HFFc6 (cell line): ENCODE measurements around the gene PCP4L1. TPM values are rescaled to one million over a fixed set of nuclear protein-coding genes. Genes with fewer than 3 reads are reported as not detected.

Experiments
- DNase-seq: peaks from one replicate; pipeline ENCODE4 v3.0.0-alpha.2; 2018
- H3K27ac Mint-ChIP-seq: 2 replicates; pipeline ENCODE4 v1.8.0; 2020; ENCODE audit warnings: mild to moderate bottlenecking, mixed read lengths
- H3K27me3 Mint-ChIP-seq: 2 replicates; pipeline ENCODE4 v1.8.0; 2021; ENCODE audit warnings: mild to moderate bottlenecking, moderate library complexity, mixed read lengths; ENCODE audit not compliant: insufficient read depth
- H3K36me3 Mint-ChIP-seq: 2 replicates; pipeline ENCODE4 v1.8.0; 2021; ENCODE audit warnings: low read depth, mixed read lengths
- H3K4me1 Mint-ChIP-seq: 2 replicates; pipeline ENCODE4 v1.8.0; 2020; ENCODE audit warnings: low read depth, mixed read lengths
- H3K4me3 Mint-ChIP-seq: 2 replicates; pipeline ENCODE4 v1.8.0; 2020; ENCODE audit warnings: mild to moderate bottlenecking, moderate library complexity, mixed read lengths
- H3K9me3 Mint-ChIP-seq: 2 replicates; pipeline ENCODE4 v1.8.0; 2020; ENCODE audit warnings: mild to moderate bottlenecking, mixed read lengths
- CTCF ChIP-seq: fragments of 200-600 bp; sonication (generic); IDR thresholded peaks from 2 replicates; pipeline ENCODE4 v1.5.0; 2021; ENCODE audit warnings: antibody characterized with exemption, mild to moderate bottlenecking
- long read RNA-seq: library from polyadenylated mRNA; unstranded; transcript quantifications from one replicate; pipeline ENCODE4 v2.0.0, GENCODE V29; 2019
- total RNA-seq, 6 experiments: library from RNA; stranded (reverse); fragmentation: NEBNext Ultra II Directional; extraction: Animal tissue kit (Norgen Biotek cat#: 25700); gene quantifications; 2 replicates in 1 of 6; 3 replicates in 5 of 6; pipeline ENCODE4 v1.2.3, GENCODE V29; 2021

The PCP4L1 gene
- not detected for total RNA-seq
- long read RNA-seq, result 0 reads

GRCh38 chr1:161258439-161259344, at the start of gene PCP4L1:
Gene PCP4L1, plus strand, starts transcription at chr1:161258745. Its CDS starts 230 bp downstream, at chr1:161258975.
- peaks cover 18% of the 10 kb centered on the region for H3K36me3 Mint-ChIP-seq
- H3K9me3 Mint-ChIP-seq, result peaks cover 21% of the 10 kb centered on the region
- H3K4me3 Mint-ChIP-seq, result no peak within 1 kb of the TSS
- no peaks in the 10 kb centered on the region for H3K4me1 Mint-ChIP-seq
- H3K27me3 Mint-ChIP-seq, result peaks cover 46% of the 10 kb centered on the region
- TF ChIP-seq CTCF, result no peak
- H3K27ac Mint-ChIP-seq, result no peak within 1 kb of the TSS
- peak; percentile 3 for DNase-seq

GRCh38 chr1:161209790-161210409, 48.6 kb upstream of the PCP4L1 start:
- Mint-ChIP-seq H3K27ac (peak overlapping the region; percentile 46; the same call in 1 of the 2 replicates), H3K4me1 (peaks cover 32% of the 10 kb centered on the region), H3K4me3 (no peak overlapping the region), H3K27me3 (no peaks in the 10 kb centered on the region), H3K9me3 (no peaks in the 10 kb centered on the region), H3K36me3 (peaks cover 31% of the 10 kb centered on the region)
- peak; percentile 94 for TF ChIP-seq CTCF
- peak; percentile 51 for DNase-seq

DNA sequence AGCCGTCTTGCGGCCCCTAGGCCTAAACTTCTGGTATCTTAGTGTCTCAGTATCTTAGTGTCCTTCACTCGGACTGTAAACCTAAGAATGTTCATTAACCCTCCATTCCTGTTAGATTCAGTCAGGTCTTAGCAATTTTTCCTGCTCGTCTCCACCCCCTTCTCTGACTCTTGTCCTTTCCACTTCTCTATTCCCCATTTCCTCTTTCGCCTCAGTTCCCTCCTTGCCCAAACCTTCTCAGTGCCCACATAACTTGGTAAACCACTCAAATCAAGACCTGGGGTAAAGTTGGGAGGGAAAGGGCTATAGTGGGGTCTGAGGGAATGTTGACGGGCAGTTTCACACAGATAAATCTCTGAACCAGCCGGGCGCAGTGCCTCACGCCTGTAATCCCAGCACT, 44.2 kb upstream of the PCP4L1 start:
- Mint-ChIP-seq H3K4me1 (peaks cover 34% of the 10 kb centered on the region), H3K9me3 (no peaks in the 10 kb centered on the region), H3K27ac (no peak overlapping the region), H3K27me3 (no peaks in the 10 kb centered on the region), H3K4me3 (no peak overlapping the region), H3K36me3 (peaks cover 25% of the 10 kb centered on the region)
- no peak for DNase-seq
- TF ChIP-seq CTCF, result no peak

- Mint-ChIP-seq H3K4me1 (peaks cover 27% of the 10 kb centered on the region), H3K27ac (peak within 1 kb of the TSS; percentile 93), H3K27me3 (no peaks in the 10 kb centered on the region), H3K4me3 (no peak within 1 kb of the TSS), H3K9me3 (no peaks in the 10 kb centered on the region), H3K36me3 (peaks cover 22% of the 10 kb centered on the region)
- no peak for DNase-seq
- no peak for TF ChIP-seq CTCF
Measured at GRCh38 chr1:161215076-161215475, 43.5 kb upstream of the PCP4L1 start, which contains the start of gene FCER1G. Gene FCER1G, plus strand, starts transcription at chr1:161215295. Its CDS starts 27 bp downstream, at chr1:161215322.

GRCh38 chr1:161216945-161217712, 41.4 kb upstream of the PCP4L1 start:
- peak overlapping the region; percentile 93 for H3K27ac Mint-ChIP-seq
- peak; percentile 66 for DNase-seq
- H3K36me3 Mint-ChIP-seq, result peaks cover 16% of the 10 kb centered on the region
- H3K4me3 Mint-ChIP-seq, result peak overlapping the region; percentile 65
- H3K27me3 Mint-ChIP-seq, result peaks cover 2% of the 10 kb centered on the region; the same call in 1 of the 2 replicates
- TF ChIP-seq CTCF, result no peak
- H3K4me1 Mint-ChIP-seq, result peaks cover 25% of the 10 kb centered on the region
- no peaks in the 10 kb centered on the region for H3K9me3 Mint-ChIP-seq
